A549 (cell line): Measurements from ENCODE around the gene ACOX1. TPM values are rescaled to one million over a fixed set of nuclear protein-coding genes. Genes with fewer than 3 reads are reported as not detected.

ENCODE experiments used
- ATAC-seq, 2 experiments: fragments of 200-7000 bp in 1 of 2; fragments of >200 bp in 1 of 2; cut with Nextera tagmentation in 1 of 2; cut with Tn5 transposase in 1 of 2; 3 replicates each; pipeline versions ENCODE4 v1.8.0 to v1.9.1; 2018 to 2020; ENCODE audit warnings: mild to moderate bottlenecking in 1 of 2, moderate library complexity in 1 of 2
- CTCF ChIA-PET: fragments of 300-600 bp; sonication (Branson Sonifier 250); formaldehyde crosslinking; extraction: SDS; loops from one replicate; lab custom pipeline; 2021; ENCODE audit warnings: antibody characterized with exemption, inconsistent platforms; lab: Yijun Ruan, JAX
- POLR2A ChIA-PET: fragments of 350-600 bp; formaldehyde crosslinking; extraction: SDS; loops from one replicate; lab custom pipeline; 2021; ENCODE audit warnings: antibody characterized with exemption, inconsistent platforms; lab: Yijun Ruan, JAX
- DNase-seq, 2 experiments: peaks; one replicate each; pipeline versions ENCODE4 v3.0.0 to v3.0.0-alpha.2; 2011 to 2016; ENCODE audit warnings: low read depth in 1 of 2, low spot score in 1 of 2
- FAIRE-seq: peaks from 2 replicates; lab custom pipeline; 2011; peaks lifted over from hg19 to GRCh38; lab: Jason Lieb, UNC
- H3K27ac ChIP-seq, 2 experiments: fragments of >200 bp; sonication (Bioruptor Twin); formaldehyde crosslinking; 3 replicates each; pipeline ENCODE4 v1.5.1; 2016 to 2017
- H3K4me1 ChIP-seq: fragments of >200 bp; sonication (Bioruptor Twin); formaldehyde crosslinking; 3 replicates; pipeline ENCODE4 v1.6.1; 2016
- H3K4me2 ChIP-seq: fragments of >200 bp; sonication (Bioruptor Twin); formaldehyde crosslinking; 3 replicates; pipeline ENCODE4 v1.6.1; 2016
- H3K4me3 ChIP-seq: fragments of >200 bp; sonication (Bioruptor Twin); formaldehyde crosslinking; 3 replicates; pipeline ENCODE4 v1.5.1; 2016
- H3K9me3 ChIP-seq: fragments of >200 bp; sonication (Bioruptor Twin); formaldehyde crosslinking; 3 replicates; pipeline ENCODE4 v1.6.1; 2016
- BHLHE40 ChIP-seq: IDR thresholded peaks from 2 replicates; pipeline ENCODE4 v1.6.1; 2012; ENCODE audit warnings: low read depth, low read length, inconsistent platforms
- CBX2 ChIP-seq: fragments of 200-600 bp; sonication (generic); IDR thresholded peaks from 2 replicates; pipeline ENCODE4 v1.6.1; 2016; ENCODE audit warnings: low read depth, mild to moderate bottlenecking, borderline replicate concordance
- CHD4 ChIP-seq: fragments of 200-600 bp; sonication (generic); IDR thresholded peaks from 2 replicates; pipeline ENCODE4 v1.6.1; 2016; ENCODE audit warnings: antibody characterized with exemption, mild to moderate bottlenecking, borderline replicate concordance
- CTCF ChIP-seq: fragments of >200 bp; sonication (Bioruptor Twin); formaldehyde crosslinking; IDR thresholded peaks from 3 replicates; pipeline ENCODE4 v1.5.1; 2016
- E2F6 ChIP-seq: IDR thresholded peaks from 2 replicates; pipeline ENCODE4 v1.6.1; 2012; ENCODE audit warnings: low read depth, borderline replicate concordance
- EP300 ChIP-seq, 2 experiments: fragments of >200 bp; sonication (Bioruptor Twin); formaldehyde crosslinking; IDR thresholded peaks; 2 replicates in 1 of 2; 3 replicates in 1 of 2; pipeline ENCODE4 v1.6.1; 2016 to 2017
- FOSL2 ChIP-seq, 2 experiments: fragments of 450-650 bp in 1 of 2; fragments of >200 bp in 1 of 2; sonication (Bioruptor Twin) in 1 of 2; formaldehyde crosslinking; IDR thresholded peaks; 2 replicates each; pipeline versions ENCODE4 v1.5.0 to v1.6.1; 2016 to 2020; ENCODE audit warnings: mild to moderate bottlenecking in 1 of 2, moderate library complexity in 1 of 2
- FOXS1 ChIP-seq: fragments of 250-450 bp; sonication (Bioruptor Pico); IDR thresholded peaks from 2 replicates; pipeline ENCODE4 v1.5.0; 2020; ENCODE audit warnings: mild to moderate bottlenecking, moderate library complexity
- HOXA7 ChIP-seq: fragments of 250-450 bp; sonication (Bioruptor Pico); IDR thresholded peaks from 2 replicates; pipeline ENCODE4 v1.5.0; 2020; ENCODE audit warnings: mild to moderate bottlenecking, moderate library complexity
- HOXB13 ChIP-seq: fragments of 250-450 bp; sonication (Bioruptor Pico); IDR thresholded peaks from 2 replicates; pipeline ENCODE4 v1.5.0; 2020; ENCODE audit warnings: low read depth, mild to moderate bottlenecking, moderate library complexity
- JUN ChIP-seq, 2 experiments: fragments of >200 bp; sonication (Bioruptor Twin); formaldehyde crosslinking; IDR thresholded peaks; 2 replicates in 1 of 2; 3 replicates in 1 of 2; pipeline ENCODE4 v1.6.1; 2016 to 2017
- MAFK ChIP-seq: fragments of 450-650 bp; IDR thresholded peaks from 2 replicates; pipeline ENCODE4 v1.6.1; 2014; ENCODE audit not compliant: partially characterized antibody
- MYC ChIP-seq: IDR thresholded peaks from 2 replicates; pipeline ENCODE4 v1.6.1; 2012; ENCODE audit warnings: mild to moderate bottlenecking, inconsistent platforms, low read length, improper control_type of control experiment, borderline replicate concordance
- NPAS2 ChIP-seq: fragments of 250-450 bp; sonication (Bioruptor Pico); IDR thresholded peaks from 2 replicates; pipeline ENCODE4 v1.8.0; 2022; ENCODE audit warnings: mild to moderate bottlenecking, moderate library complexity, borderline replicate concordance
- NR3C1 ChIP-seq: fragments of >200 bp; sonication (Bioruptor Twin); formaldehyde crosslinking; IDR thresholded peaks from 3 replicates; pipeline ENCODE4 v1.6.1; 2017
- POLR2A ChIP-seq: IDR thresholded peaks from 2 replicates; pipeline ENCODE4 v1.6.1; 2012; ENCODE audit warnings: mild to moderate bottlenecking, low read length
- POLR2AphosphoS2 ChIP-seq: conservative IDR thresholded peaks from 2 replicates; pipeline ENCODE4 v1.6.1; 2012; ENCODE audit warnings: low read length, improper control_type of control experiment, inconsistent platforms
- RAD21 ChIP-seq, 2 experiments: fragments of >200 bp in 1 of 2; sonication (Bioruptor Twin) in 1 of 2; formaldehyde crosslinking in 1 of 2; IDR thresholded peaks in 1 of 2; conservative IDR thresholded peaks in 1 of 2; 2 replicates in 1 of 2; 3 replicates in 1 of 2; pipeline ENCODE4 v1.6.1; 2012 to 2018; ENCODE audit warnings: inconsistent platforms in 1 of 2
- RFX5 ChIP-seq: fragments of 450-650 bp; IDR thresholded peaks from 2 replicates; pipeline ENCODE4 v1.7.1; 2014; ENCODE audit warnings: antibody characterized with exemption, mild to moderate bottlenecking, moderate library complexity
- TFCP2L1 ChIP-seq: fragments of 250-450 bp; sonication (Bioruptor Pico); IDR thresholded peaks from 2 replicates; pipeline ENCODE4 v1.5.0; 2021; ENCODE audit warnings: mild to moderate bottlenecking
- ZSCAN20 ChIP-seq: fragments of 250-450 bp; sonication (Bioruptor Pico); IDR thresholded peaks from 2 replicates; pipeline ENCODE4 v1.8.0; 2022; ENCODE audit warnings: mild to moderate bottlenecking, moderate library complexity
- WGBS: methylation state at CpG from one replicate; pipeline ENCODE4 v1.1.6; 2017; ENCODE audit errors: missing lambda C conversion rate; 5-methylcytosine and 5-hydroxymethylcytosine counted together
- polyA plus RNA-seq, 4 experiments: library from polyadenylated mRNA; depleted of rRNA in 3 of 4; stranded (reverse); fragments of >200 nt; fragmentation: RNase III in 1 of 4; extraction: RNeasy Plus Mini Kit Qiagen cat#74134 plus additional on column Dnase treatment in 1 of 4; gene quantifications; 2 replicates in 3 of 4; 3 replicates in 1 of 4; pipeline ENCODE4 v1.2.3, GENCODE V29; 2011 to 2017

Gene ACOX1
- polyA plus RNA-seq, 2 of the 4 experiments (the other 2 are of a cell fraction): 17.9 to 31.1 TPM

GRCh38 chr17:76011951-76012350 lies 33.0 kb upstream of the ACOX1 start:
- Histone ChIP-seq H3K4me1 (no peaks in the 10 kb centered on the region), H3K9me3 (no peaks in the 10 kb centered on the region), H3K4me2 (no peak overlapping the region), H3K27ac (no peak overlapping the region), H3K4me3 (no peak overlapping the region)
- CTCF ChIA-PET: interaction anchor here (0.7 to 20.5 kb wide), 11 partner anchors 12 to 287 kb away, joined by 3 to 408 read pairs (median 10); partner anchors contain the start of genes CDK3, EVPL and MRPL38
- WGBS: 93% methylated on average over 5 of the region's 5 CpGs
- POLR2A ChIA-PET: no interaction called here
- no peak for ATAC-seq
- no peak for FAIRE-seq
- no peak for DNase-seq
- TF ChIP-seq CBX2: no peak
- no peak for TF ChIP-seq CHD4
- TF ChIP-seq ZSCAN20 (CRISPR knock-in tag): no peak
- no peak for TF ChIP-seq HOXB13 (CRISPR knock-in tag)
- TF ChIP-seq MAFK: no peak

GRCh38 chr17:76009969-76010661 lies 31.1 kb upstream of the ACOX1 start:
- TF ChIP-seq JUN (IDR thresholded peaks at IDR 0.05) (no peak), POLR2AphosphoS2 (no peak), TFCP2L1 (CRISPR knock-in tag) (no peak), BHLHE40 (no peak), HOXA7 (CRISPR knock-in tag) (no peak), RFX5 (no peak), EP300 (IDR thresholded peaks at IDR 0.05) (no peak), MYC (no peak), FOSL2 (IDR thresholded peaks at IDR 0.05) (no peak), FOSL2 (CRISPR knock-in tag; IDR thresholded peaks at IDR 0.05) (no peak), POLR2A (no peak), E2F6 (no peak)
- H3K4me2 ChIP-seq: no peak overlapping the region
- ChIA-PET CTCF (interaction anchor here (0.6 to 24.2 kb wide), 14 partner anchors 5 to 292 kb away, joined by 3 to 408 read pairs (median 6); partner anchors contain the start of genes CDK3, EVPL and MRPL38), POLR2A (interaction anchor here (0.5 kb wide), 1 partner anchor 337 kb away, joined by 5 read pairs; no protein-coding TSS in a partner anchor)
- H3K4me1 ChIP-seq: no peaks in the 10 kb centered on the region
- FAIRE-seq (no peak), ATAC-seq (no peak), DNase-seq (no peak)
- H3K27ac ChIP-seq: no peak overlapping the region
- no peaks in the 10 kb centered on the region for H3K9me3 ChIP-seq
- WGBS: 95% methylated on average over 21 of the region's 21 CpGs
- no peak overlapping the region for H3K4me3 ChIP-seq

- Histone ChIP-seq H3K27ac (no peak overlapping the region), H3K9me3 (no peaks in the 10 kb centered on the region), H3K4me3 (no peak overlapping the region), H3K4me1 (no peaks in the 10 kb centered on the region)
- no peak for FAIRE-seq
- TF ChIP-seq CTCF: no peak
- no peak for TF ChIP-seq RAD21 (conservative IDR thresholded peaks at IDR 0.05 in 1 of 2, IDR thresholded peaks at IDR 0.05 in 1 of 2)
- no peak for TF ChIP-seq NR3C1
- TF ChIP-seq NPAS2 (CRISPR knock-in tag): no peak
- TF ChIP-seq FOXS1 (CRISPR knock-in tag): no peak
- no peak for TF ChIP-seq CHD4
- TF ChIP-seq, all 56 proteins: peak for 0
- POLR2A ChIA-PET: interaction anchor here (0.5 kb wide), 1 partner anchor 338 kb away, joined by 5 read pairs; no protein-coding TSS in a partner anchor
- DNase-seq: no peak
- CTCF ChIA-PET: interaction anchor here (0.5 to 24.2 kb wide), 12 partner anchors 5 to 376 kb away, joined by 3 to 408 read pairs (median 10); partner anchors contain the start of genes CDK3, EVPL and MRPL38
- H3K4me2 ChIP-seq: no peak overlapping the region
- 97% methylated on average over 20 of the region's 20 CpGs for WGBS
- ATAC-seq: no peak
Observed at GRCh38 chr17:76009447-76009846, 30.5 kb upstream of the ACOX1 start.
